OCI-LY1 (cell line): ENCODE measurements around the gene CFAP46.

Experiments
- H2AFZ ChIP-seq: fragments of 200-600 bp; sonication (generic), shearing (Covaris generic); 2 replicates; pipeline ENCODE4 v1.6.0; 2014; ENCODE audit warnings: antibody characterized with exemption, mild to moderate bottlenecking, low read length
- H3F3A ChIP-seq: fragments of 200-600 bp; sonication (generic), shearing (Covaris generic); 2 replicates; pipeline ENCODE4 v1.6.0; 2014; ENCODE audit warnings: mild to moderate bottlenecking, antibody characterized with exemption, low read length, moderate library complexity; ENCODE audit not compliant: insufficient read depth
- H3K27ac ChIP-seq: fragments of 200-600 bp; sonication (generic); 2 replicates; pipeline ENCODE4 v1.5.1; 2014; ENCODE audit warnings: low read length, mixed run types, mild to moderate bottlenecking, low read depth; ENCODE audit not compliant: poor library complexity, severe bottlenecking
- H3K27me3 ChIP-seq: fragments of 200-600 bp; sonication (generic); 2 replicates; pipeline ENCODE4 v1.6.0; 2014; ENCODE audit warnings: antibody characterized with exemption, mild to moderate bottlenecking, low read length, moderate library complexity; ENCODE audit not compliant: insufficient read depth
- H3K36me3 ChIP-seq: fragments of 200-600 bp; sonication (generic); 2 replicates; pipeline ENCODE4 v1.6.1; 2014; ENCODE audit warnings: mild to moderate bottlenecking, antibody characterized with exemption, low read length, moderate library complexity, mixed read lengths; ENCODE audit not compliant: insufficient read depth
- H3K4me1 ChIP-seq: fragments of 200-600 bp; sonication (generic); 2 replicates; pipeline ENCODE4 v1.5.1; 2014; ENCODE audit warnings: mild to moderate bottlenecking, low read length, moderate library complexity; ENCODE audit not compliant: insufficient read depth, severe bottlenecking
- H3K4me2 ChIP-seq: fragments of 200-600 bp; sonication (generic), shearing (Covaris generic); 2 replicates; pipeline ENCODE4 v1.6.1; 2014; ENCODE audit warnings: low read length
- H3K4me3 ChIP-seq: fragments of 200-600 bp; sonication (generic); 2 replicates; pipeline ENCODE4 v1.5.1; 2014; ENCODE audit warnings: low read length, low read depth, mild to moderate bottlenecking, mixed read lengths; ENCODE audit not compliant: poor library complexity, severe bottlenecking
- H3K79me2 ChIP-seq: fragments of 200-600 bp; shearing (Covaris generic); 2 replicates; pipeline ENCODE4 v1.6.1; 2016; ENCODE audit warnings: mixed run types, low read length, mixed read lengths; ENCODE audit not compliant: insufficient read depth
- H3K9ac ChIP-seq: fragments of 200-600 bp; sonication (generic), shearing (Covaris generic); 2 replicates; pipeline ENCODE4 v1.6.1; 2014; ENCODE audit warnings: mild to moderate bottlenecking, low read length, mixed read lengths
- H3K9me2 ChIP-seq: fragments of 200-600 bp; sonication (generic), shearing (Covaris generic); 2 replicates; pipeline ENCODE4 v1.6.1; 2014; ENCODE audit warnings: low read depth, mild to moderate bottlenecking, low read length, mixed read lengths
- H3K9me3 ChIP-seq: fragments of 200-600 bp; shearing (Covaris generic); 2 replicates; pipeline ENCODE4 v1.6.1; 2014; ENCODE audit warnings: low read length, mixed read lengths
- H4K20me1 ChIP-seq: fragments of 200-600 bp; sonication (generic), shearing (Covaris generic); 2 replicates; pipeline ENCODE4 v1.6.0; 2016; ENCODE audit warnings: mild to moderate bottlenecking, low read length; ENCODE audit not compliant: insufficient read depth
- CTCF ChIP-seq: fragments of 200-600 bp; sonication (generic), shearing (Covaris generic); IDR thresholded peaks from 2 replicates; pipeline ENCODE4 v1.5.1; 2017; ENCODE audit warnings: mild to moderate bottlenecking, antibody characterized with exemption, low read length, moderate library complexity, mixed read lengths
- EZH2 ChIP-seq: fragments of 200-600 bp; sonication (generic), shearing (Covaris generic); IDR thresholded peaks from 2 replicates; pipeline ENCODE4 v1.8.0; 2017; ENCODE audit warnings: borderline replicate concordance, mixed run types, mild to moderate bottlenecking, antibody characterized with exemption, low read length, moderate library complexity, mixed read lengths

The CFAP46 gene

GRCh38 chr10:132963430-132963960 lies 21.1 kb upstream of the CFAP46 start:
- Histone ChIP-seq H3K4me1 (no peaks in the 10 kb centered on the region), H3K4me2 (no peak overlapping the region)
- no peak for TF ChIP-seq CTCF
- no peak for TF ChIP-seq EZH2

GRCh38 chr10:132962623-132963429 lies 20.5 kb upstream of the CFAP46 start:
- H3K27me3 ChIP-seq, result no peaks in the 10 kb centered on the region
- H3K9ac ChIP-seq, result no peak overlapping the region
- no peak overlapping the region for H3K4me2 ChIP-seq
- H3K9me2 ChIP-seq, result no peaks in the 10 kb centered on the region
- no peak overlapping the region for H3K27ac ChIP-seq
- no peaks in the 10 kb centered on the region for H3F3A ChIP-seq
- H3K36me3 ChIP-seq, result no peaks in the 10 kb centered on the region
- H3K4me1 ChIP-seq, result no peaks in the 10 kb centered on the region
- TF ChIP-seq EZH2, result no peak
- TF ChIP-seq CTCF, result no peak
- no peak overlapping the region for H2AFZ ChIP-seq
- no peak overlapping the region for H3K4me3 ChIP-seq
- no peaks in the 10 kb centered on the region for H4K20me1 ChIP-seq
- H3K79me2 ChIP-seq, result no peaks in the 10 kb centered on the region
- no peaks in the 10 kb centered on the region for H3K9me3 ChIP-seq

More at GRCh38 chr10:132963430-132963960, 21.1 kb upstream of the CFAP46 start:
- Histone ChIP-seq H3K79me2 (no peaks in the 10 kb centered on the region), H3K27ac (no peak overlapping the region), H3K9me2 (no peaks in the 10 kb centered on the region), H3K36me3 (no peaks in the 10 kb centered on the region), H3K9me3 (no peaks in the 10 kb centered on the region), H4K20me1 (no peaks in the 10 kb centered on the region), H2AFZ (no peak overlapping the region), H3K9ac (no peak overlapping the region), H3K27me3 (no peaks in the 10 kb centered on the region), H3K4me3 (no peak overlapping the region), H3F3A (no peaks in the 10 kb centered on the region)

- Histone ChIP-seq H3K4me3 (no peak overlapping the region), H3F3A (no peaks in the 10 kb centered on the region), H3K27ac (no peak overlapping the region), H3K79me2 (no peaks in the 10 kb centered on the region), H4K20me1 (no peaks in the 10 kb centered on the region), H3K9me3 (no peaks in the 10 kb centered on the region), H3K27me3 (no peaks in the 10 kb centered on the region), H2AFZ (no peak overlapping the region), H3K36me3 (no peaks in the 10 kb centered on the region), H3K4me2 (no peak overlapping the region), H3K4me1 (no peaks in the 10 kb centered on the region), H3K9me2 (no peaks in the 10 kb centered on the region), H3K9ac (no peak overlapping the region)
- TF ChIP-seq EZH2 (no peak), CTCF (no peak)
Observed at GRCh38 chr10:132961787-132962622, 19.6 kb upstream of the CFAP46 start.
